ENCODE results near the gene ACTN4. TPM values are rescaled to one million over a fixed set of nuclear protein-coding genes. Genes with fewer than 3 reads are reported as not detected.

ACTN4 gene
- total and polyA plus RNA-seq, 2 experiments from 2014 or later = 59.3 to 321 TPM

GRCh38 chr19:38691938-38692457 lies 44.5 kb downstream of the ACTN4 start:
- Histone ChIP-seq H3K79me2 (peaks cover 100% of the 10 kb centered on the region), H3K27me3 (no peaks in the 10 kb centered on the region), H3K4me1 (ENCODE audit: insufficient read depth) (peaks cover 54% of the 10 kb centered on the region), H3K9me3 (ENCODE audit: low read depth) (no peaks in the 10 kb centered on the region), H3K4me2 (peak overlapping the region; percentile 14), H2AFZ (no peak overlapping the region), H3K9me2 (replicated peaks; ENCODE audit: insufficient read depth) (no peaks in the 10 kb centered on the region), H4K20me1 (ENCODE audit: insufficient read depth, poor library complexity, severe bottlenecking) (peaks cover 17% of the 10 kb centered on the region), H3K27ac (peak overlapping the region; percentile 97), H3K4me3 (no peak overlapping the region), H3K36me3 (replicated peaks; ENCODE audit: insufficient read depth, low read depth) (no peaks in the 10 kb centered on the region)
- TF ChIP-seq CTCF (IDR thresholded peaks at IDR 0.05; ENCODE audit: poor library complexity) (no peak), EZH2phosphoT487 (IDR thresholded peaks at IDR 0.05; ENCODE audit: low read depth, severe bottlenecking, unreplicated experiment) (no peak), EZH2 (IDR thresholded peaks at IDR 0.05; ENCODE audit: borderline replicate concordance) (no peak)
- peak; percentile 68 for DNase-seq (ENCODE audit: low spot score)
- 72% methylated on average over 15 of the region's 15 CpGs for WGBS (ENCODE audit: low lambda C conversion rate, missing lambda C conversion rate)

- H3K9me3 ChIP-seq (ENCODE audit: low read depth) = no peaks in the 10 kb centered on the region
- H4K20me1 ChIP-seq (ENCODE audit: insufficient read depth, poor library complexity, severe bottlenecking) = peaks cover 23% of the 10 kb centered on the region
- H3K27ac ChIP-seq = peak overlapping the region; percentile 97
- H3K9me2 ChIP-seq (replicated peaks; ENCODE audit: insufficient read depth) = no peaks in the 10 kb centered on the region
- H3K27me3 ChIP-seq = no peaks in the 10 kb centered on the region
- H3K4me3 ChIP-seq = no peak overlapping the region
- H3K79me2 ChIP-seq = peaks cover 100% of the 10 kb centered on the region
- no peaks in the 10 kb centered on the region for H3K36me3 ChIP-seq (replicated peaks; ENCODE audit: insufficient read depth, low read depth)
- TF ChIP-seq EZH2phosphoT487 (IDR thresholded peaks at IDR 0.05; ENCODE audit: low read depth, severe bottlenecking, unreplicated experiment) (no peak), EZH2 (IDR thresholded peaks at IDR 0.05; ENCODE audit: borderline replicate concordance) (no peak), CTCF (IDR thresholded peaks at IDR 0.05; ENCODE audit: poor library complexity) (no peak)
- no peak overlapping the region for H2AFZ ChIP-seq
- 78% methylated on average over 25 of the region's 25 CpGs for WGBS (ENCODE audit: low lambda C conversion rate, missing lambda C conversion rate)
- H3K4me1 ChIP-seq (ENCODE audit: insufficient read depth) = peaks cover 49% of the 10 kb centered on the region
- peak overlapping the region; percentile 14 for H3K4me2 ChIP-seq
- DNase-seq (ENCODE audit: low spot score) = no peak
These were observed 45.3 kb downstream of the ACTN4 start for GRCh38 chr19:38692458-38693379.

- H3K4me1 ChIP-seq (ENCODE audit: insufficient read depth) = peaks cover 56% of the 10 kb centered on the region
- peaks cover 100% of the 10 kb centered on the region for H3K79me2 ChIP-seq
These were observed 46.2 kb downstream of the ACTN4 start for GRCh38 chr19:38693380-38694223.

More at GRCh38 chr19:38693380-38694223, 46.2 kb downstream of the ACTN4 start:
- H3K27ac ChIP-seq = peak overlapping the region; percentile 97
- TF ChIP-seq CTCF (IDR thresholded peaks at IDR 0.05; ENCODE audit: poor library complexity) = no peak
- TF ChIP-seq EZH2 (IDR thresholded peaks at IDR 0.05; ENCODE audit: borderline replicate concordance) = no peak
- no peak for TF ChIP-seq EZH2phosphoT487 (IDR thresholded peaks at IDR 0.05; ENCODE audit: low read depth, severe bottlenecking, unreplicated experiment)
- no peaks in the 10 kb centered on the region for H3K36me3 ChIP-seq (replicated peaks; ENCODE audit: insufficient read depth, low read depth)
- H3K9me2 ChIP-seq (replicated peaks; ENCODE audit: insufficient read depth) = no peaks in the 10 kb centered on the region
- WGBS (ENCODE audit: low lambda C conversion rate, missing lambda C conversion rate) = 64% methylated on average over 19 of the region's 19 CpGs
- H3K4me2 ChIP-seq = peak overlapping the region; percentile 14
- no peak overlapping the region for H2AFZ ChIP-seq
- DNase-seq (ENCODE audit: low spot score) = no peak
- H3K27me3 ChIP-seq = no peaks in the 10 kb centered on the region
- no peaks in the 10 kb centered on the region for H3K9me3 ChIP-seq (ENCODE audit: low read depth)
- H3K4me3 ChIP-seq = no peak overlapping the region
- H4K20me1 ChIP-seq (ENCODE audit: insufficient read depth, poor library complexity, severe bottlenecking) = peaks cover 28% of the 10 kb centered on the region

All from hepatocyte (in vitro differentiated cells).